Neural progenitor cell (in vitro differentiated cells): ENCODE measurements around the gene EN2. TPM values are rescaled to one million over a fixed set of nuclear protein-coding genes. Genes with fewer than 3 reads are reported as not detected.
A peak's percentile ranks its signal among the peaks of the same experiment; 100 is the strongest.

ENCODE experiments used
- DNase-seq: peaks from one replicate; pipeline ENCODE4 v3.0.0-alpha.2; 2016; ENCODE audit warnings: low spot score
- H2AFZ ChIP-seq: fragments of 200-600 bp; sonication (generic); replicated peaks from 2 replicates; pipeline ENCODE4 v1.6.1; 2016; ENCODE audit warnings: antibody characterized with exemption
- H3F3A ChIP-seq: fragments of 200-600 bp; sonication (generic); 2 replicates; pipeline ENCODE4 v1.6.1; 2016; ENCODE audit warnings: antibody characterized with exemption, low read depth
- H3K27ac ChIP-seq: fragments of 200-600 bp; sonication (generic); 2 replicates; pipeline ENCODE4 v1.5.1; 2016; ENCODE audit warnings: mild to moderate bottlenecking
- H3K27me3 ChIP-seq: fragments of 200-600 bp; sonication (generic); 2 replicates; pipeline ENCODE4 v1.6.1; 2016; ENCODE audit warnings: mild to moderate bottlenecking, moderate library complexity
- H3K36me3 ChIP-seq: fragments of 200-600 bp; sonication (generic); 2 replicates; pipeline ENCODE4 v1.5.1; 2016
- H3K4me1 ChIP-seq: fragments of 200-600 bp; sonication (generic); 2 replicates; pipeline ENCODE4 v1.6.1; 2016; ENCODE audit warnings: mixed run types
- H3K4me2 ChIP-seq: fragments of 200-600 bp; sonication (generic); 2 replicates; pipeline ENCODE4 v1.6.1; 2016
- H3K4me3 ChIP-seq: fragments of 200-600 bp; sonication (generic); 2 replicates; pipeline ENCODE4 v1.5.1; 2016
- H3K79me2 ChIP-seq: fragments of 200-600 bp; sonication (generic); 2 replicates; pipeline ENCODE4 v1.6.1; 2016; ENCODE audit warnings: low read depth
- H3K9ac ChIP-seq: fragments of 200-600 bp; sonication (generic); 2 replicates; pipeline ENCODE4 v1.6.1; 2016
- H3K9me3 ChIP-seq: fragments of 200-600 bp; sonication (generic); 2 replicates; pipeline ENCODE4 v1.5.1; 2016; ENCODE audit warnings: low read depth
- H4K20me1 ChIP-seq: fragments of 200-600 bp; sonication (generic); 2 replicates; pipeline ENCODE4 v1.6.1; 2016; ENCODE audit warnings: low read depth
- H3K27ac Mint-ChIP-seq: 3 replicates; pipeline ENCODE4 v1.8.0; 2021; ENCODE audit warnings: mixed read lengths
- H3K27me3 Mint-ChIP-seq: 2 replicates; pipeline ENCODE4 v1.8.0; 2022; ENCODE audit warnings: low read depth, mild to moderate bottlenecking, inconsistent platforms, moderate library complexity, mixed read lengths; ENCODE audit not compliant: insufficient read depth
- H3K36me3 Mint-ChIP-seq: 3 replicates; pipeline ENCODE4 v1.8.0; 2021; ENCODE audit warnings: mixed read lengths
- H3K4me1 Mint-ChIP-seq: 3 replicates; pipeline ENCODE4 v1.8.0; 2021; ENCODE audit warnings: mixed read lengths
- H3K4me3 Mint-ChIP-seq: 3 replicates; pipeline ENCODE4 v1.8.0; 2021; ENCODE audit warnings: mild to moderate bottlenecking, moderate library complexity, mixed read lengths
- H3K9me3 Mint-ChIP-seq: 3 replicates; pipeline ENCODE4 v1.8.0; 2020; ENCODE audit warnings: mixed read lengths
- EZH2 ChIP-seq: fragments of 200-600 bp; sonication (generic); IDR thresholded peaks from 2 replicates; pipeline ENCODE4 v1.6.1; 2017; ENCODE audit warnings: antibody characterized with exemption, mild to moderate bottlenecking, moderate library complexity
- EZH2phosphoT487 ChIP-seq: fragments of 200-600 bp; sonication (generic); IDR thresholded peaks from 2 replicates; pipeline ENCODE4 v1.6.1; 2017; ENCODE audit warnings: antibody characterized with exemption
- total RNA-seq: library from RNA; depleted of rRNA; stranded (reverse); fragments of >200 nt; gene quantifications from 2 replicates; pipeline ENCODE4 v1.2.3, GENCODE V29; 2015; ENCODE audit warnings: low replicate concordance
- TF ChIP-seq, protein P1 (sequence below): fragments of 200-600 bp; sonication (generic); IDR thresholded peaks from 2 replicates; pipeline ENCODE4 v1.5.1; 2017; ENCODE audit warnings: antibody characterized with exemption, mild to moderate bottlenecking

Gene EN2
- total RNA-seq, 1 donor from 2014 or later, result not detected

DNA sequence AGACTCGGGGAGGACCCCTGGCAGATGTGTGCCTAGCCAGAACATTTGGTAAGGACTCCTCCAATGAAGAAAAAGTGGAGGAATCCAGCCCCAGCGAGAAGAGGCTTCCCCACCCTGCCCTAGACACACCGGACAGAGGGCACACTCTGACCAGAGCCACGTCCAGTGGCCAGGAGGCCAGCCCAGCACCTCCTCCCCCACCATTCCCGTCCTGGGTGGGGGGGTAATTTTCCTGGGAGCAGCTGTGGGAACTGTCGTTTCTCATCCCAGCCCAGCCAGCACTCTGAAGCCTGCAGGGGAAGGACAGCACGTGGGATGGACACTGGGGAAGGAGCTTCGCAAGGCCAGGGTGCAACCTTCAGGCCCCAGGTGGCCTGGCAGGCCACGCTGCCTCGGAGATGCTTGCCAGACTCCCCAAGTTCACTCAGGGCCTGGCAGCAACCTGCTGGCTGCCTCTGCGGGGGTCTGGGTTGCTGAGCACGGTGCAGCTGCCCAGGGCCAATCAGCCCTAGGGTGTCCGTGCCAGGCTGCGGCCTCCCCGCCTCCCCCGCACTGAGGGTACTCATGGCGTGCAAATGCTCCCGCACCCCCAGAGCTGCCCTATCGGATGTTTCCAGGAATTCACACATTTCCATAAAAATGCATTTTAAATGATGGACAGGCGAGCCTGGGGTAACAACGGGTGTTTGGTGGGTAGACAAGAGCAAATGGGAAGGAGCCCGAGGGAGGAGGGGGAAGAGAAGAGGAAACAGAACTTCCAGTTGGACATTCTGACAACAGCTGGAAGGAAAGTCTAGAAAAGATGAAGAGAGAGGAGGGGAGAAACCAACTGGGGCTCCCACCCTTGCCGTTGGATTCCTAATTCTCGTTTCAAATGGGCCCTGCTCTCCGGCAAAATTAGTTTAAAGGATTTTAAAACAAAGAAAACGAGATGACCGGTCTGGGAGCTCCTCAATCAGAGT is 1.9 kb upstream of the EN2 start:
- Mint-ChIP-seq H3K27ac (peak overlapping the region; percentile 24), H3K4me3 (peak overlapping the region; percentile 91), H3K36me3 (peaks cover 9% of the 10 kb centered on the region), H3K27me3 (peaks cover 71% of the 10 kb centered on the region), H3K9me3 (no peaks in the 10 kb centered on the region), H3K4me1 (peaks cover 51% of the 10 kb centered on the region)
- H3K4me2 ChIP-seq, result no peak overlapping the region
- no peak overlapping the region for H2AFZ ChIP-seq
- H3K27ac ChIP-seq, result no peak overlapping the region
- H4K20me1 ChIP-seq, result peaks cover 94% of the 10 kb centered on the region
- H3K27me3 ChIP-seq, result peaks cover 98% of the 10 kb centered on the region
- DNase-seq, result no peak
- H3K79me2 ChIP-seq, result no peaks in the 10 kb centered on the region
- peaks cover 13% of the 10 kb centered on the region for H3F3A ChIP-seq
- H3K9ac ChIP-seq, result no peak overlapping the region
- peaks cover 3% of the 10 kb centered on the region for H3K4me1 ChIP-seq
- H3K36me3 ChIP-seq, result no peaks in the 10 kb centered on the region
- TF ChIP-seq, protein P1, sequence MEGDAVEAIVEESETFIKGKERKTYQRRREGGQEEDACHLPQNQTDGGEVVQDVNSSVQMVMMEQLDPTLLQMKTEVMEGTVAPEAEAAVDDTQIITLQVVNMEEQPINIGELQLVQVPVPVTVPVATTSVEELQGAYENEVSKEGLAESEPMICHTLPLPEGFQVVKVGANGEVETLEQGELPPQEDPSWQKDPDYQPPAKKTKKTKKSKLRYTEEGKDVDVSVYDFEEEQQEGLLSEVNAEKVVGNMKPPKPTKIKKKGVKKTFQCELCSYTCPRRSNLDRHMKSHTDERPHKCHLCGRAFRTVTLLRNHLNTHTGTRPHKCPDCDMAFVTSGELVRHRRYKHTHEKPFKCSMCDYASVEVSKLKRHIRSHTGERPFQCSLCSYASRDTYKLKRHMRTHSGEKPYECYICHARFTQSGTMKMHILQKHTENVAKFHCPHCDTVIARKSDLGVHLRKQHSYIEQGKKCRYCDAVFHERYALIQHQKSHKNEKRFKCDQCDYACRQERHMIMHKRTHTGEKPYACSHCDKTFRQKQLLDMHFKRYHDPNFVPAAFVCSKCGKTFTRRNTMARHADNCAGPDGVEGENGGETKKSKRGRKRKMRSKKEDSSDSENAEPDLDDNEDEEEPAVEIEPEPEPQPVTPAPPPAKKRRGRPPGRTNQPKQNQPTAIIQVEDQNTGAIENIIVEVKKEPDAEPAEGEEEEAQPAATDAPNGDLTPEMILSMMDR, result no peak
- TF ChIP-seq EZH2, result no peak
- TF ChIP-seq EZH2phosphoT487, result no peak
- no peaks in the 10 kb centered on the region for H3K9me3 ChIP-seq
- no peak overlapping the region for H3K4me3 ChIP-seq

DNA sequence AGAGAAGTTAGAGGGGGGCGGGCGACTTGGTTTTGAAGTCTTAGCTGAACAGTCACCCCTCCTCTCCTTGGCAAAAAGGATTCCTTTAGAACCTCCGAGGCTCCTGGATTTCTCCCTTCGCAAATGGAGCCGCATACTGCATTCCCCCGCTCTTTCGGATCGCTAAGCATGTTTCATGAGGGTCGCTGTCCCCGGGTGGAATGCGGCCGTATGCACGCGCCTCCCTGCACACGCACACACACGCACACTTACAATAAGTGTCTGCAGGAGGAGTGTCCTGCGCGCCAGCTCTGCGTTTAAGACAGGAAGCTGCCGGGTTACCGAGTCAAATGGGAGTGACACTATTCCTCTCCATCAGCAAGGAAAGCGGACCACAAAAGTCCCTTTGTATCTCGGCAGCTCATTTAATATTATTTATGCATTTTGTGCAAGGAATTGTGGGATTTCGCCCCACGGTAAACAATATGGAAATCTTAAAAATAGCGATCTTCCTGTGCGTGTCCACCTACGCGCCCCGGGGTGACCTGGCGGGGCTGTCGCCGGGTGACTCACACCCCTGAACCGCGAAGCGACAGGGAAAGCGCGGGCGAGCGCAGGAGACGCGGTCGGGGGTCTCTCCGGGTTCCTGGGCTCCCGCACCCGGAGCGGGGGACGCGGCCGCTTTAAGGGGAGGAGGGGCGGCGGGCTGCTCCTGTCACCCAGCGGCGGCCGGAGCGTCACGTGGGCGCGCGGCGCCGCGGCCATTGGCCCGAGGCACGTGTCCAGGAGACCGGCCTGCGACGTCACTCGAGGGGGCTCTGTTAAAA is 988 bp upstream of the EN2 start:
- Mint-ChIP-seq H3K9me3 (peaks cover 2% of the 10 kb centered on the region), H3K4me3 (peak overlapping the region; percentile 91), H3K27ac (peak overlapping the region; percentile 69), H3K36me3 (peaks cover 14% of the 10 kb centered on the region), H3K4me1 (peaks cover 49% of the 10 kb centered on the region), H3K27me3 (peaks cover 68% of the 10 kb centered on the region)
- H2AFZ ChIP-seq, result no peak overlapping the region
- TF ChIP-seq EZH2phosphoT487 (peak; percentile 99), EZH2 (peak; percentile 100)
- TF ChIP-seq, protein P1, result no peak
- peaks cover 8% of the 10 kb centered on the region for H3F3A ChIP-seq
- no peak overlapping the region for H3K9ac ChIP-seq
- peaks cover 94% of the 10 kb centered on the region for H4K20me1 ChIP-seq
- H3K4me1 ChIP-seq, result peaks cover 3% of the 10 kb centered on the region
- no peaks in the 10 kb centered on the region for H3K9me3 ChIP-seq
- H3K27me3 ChIP-seq, result peaks cover 98% of the 10 kb centered on the region
- H3K27ac ChIP-seq, result no peak overlapping the region
- peak overlapping the region; percentile 25 for H3K4me2 ChIP-seq
- peak; percentile 86 for DNase-seq
- no peaks in the 10 kb centered on the region for H3K36me3 ChIP-seq
- H3K79me2 ChIP-seq, result no peaks in the 10 kb centered on the region
- H3K4me3 ChIP-seq, result no peak overlapping the region

DNA sequence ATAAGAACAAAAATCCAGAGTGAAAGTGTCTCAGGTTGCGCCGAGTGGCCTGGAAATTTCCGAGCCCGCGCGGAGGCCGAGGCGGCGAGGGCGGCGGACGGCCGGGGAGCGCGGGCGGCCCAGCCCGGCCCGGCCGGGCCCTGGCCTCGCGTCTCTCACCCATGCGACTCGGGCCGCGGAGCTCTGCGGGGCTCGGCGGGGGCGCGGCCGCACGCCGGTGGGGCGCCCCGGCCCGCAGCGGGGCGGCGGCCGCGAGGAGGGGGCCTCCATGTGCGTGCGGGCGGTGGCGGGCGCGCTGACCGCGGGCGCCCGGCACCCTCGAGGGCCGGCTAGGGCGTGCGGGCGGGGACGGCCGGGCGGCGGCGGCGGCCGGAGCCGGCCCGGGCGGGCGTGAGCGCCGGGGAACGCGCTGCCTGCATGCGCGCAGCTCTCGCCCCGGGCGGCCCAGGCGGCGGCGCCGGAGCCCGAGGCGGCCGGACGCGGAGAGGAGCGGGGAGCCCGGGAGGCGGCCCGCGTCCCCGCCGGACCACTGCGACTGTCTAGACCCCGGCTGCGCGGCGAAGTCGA is 302 bp upstream of the EN2 start:
- Histone ChIP-seq H3K27me3 (peaks cover 98% of the 10 kb centered on the region), H3K4me2 (peak overlapping the region; percentile 54), H3F3A (peaks cover 8% of the 10 kb centered on the region), H3K79me2 (no peaks in the 10 kb centered on the region), H4K20me1 (peaks cover 94% of the 10 kb centered on the region), H3K4me3 (no peak overlapping the region), H3K9me3 (no peaks in the 10 kb centered on the region), H2AFZ (no peak overlapping the region), H3K36me3 (no peaks in the 10 kb centered on the region), H3K9ac (no peak overlapping the region), H3K27ac (no peak overlapping the region), H3K4me1 (peaks cover 3% of the 10 kb centered on the region)
- H3K27me3 Mint-ChIP-seq, result peaks cover 69% of the 10 kb centered on the region
- DNase-seq, result peak; percentile 57
- H3K4me3 Mint-ChIP-seq, result peak overlapping the region; percentile 91
- H3K36me3 Mint-ChIP-seq, result peaks cover 20% of the 10 kb centered on the region
- no peak overlapping the region for H3K27ac Mint-ChIP-seq
- H3K4me1 Mint-ChIP-seq, result peaks cover 49% of the 10 kb centered on the region
- TF ChIP-seq EZH2phosphoT487, result no peak
- TF ChIP-seq EZH2, result no peak
- H3K9me3 Mint-ChIP-seq, result peaks cover 4% of the 10 kb centered on the region
